ENCODE measurements around the gene ASB12. TPM values are rescaled to one million over a fixed set of nuclear protein-coding genes. Genes with fewer than 3 reads are reported as not detected.
A peak's percentile ranks its signal among the peaks of the same experiment; 100 is the strongest.

The ASB12 gene
- total and polyA plus RNA-seq, 2 experiments from 2014 or later = 0.24 to 1.1 TPM

DNA sequence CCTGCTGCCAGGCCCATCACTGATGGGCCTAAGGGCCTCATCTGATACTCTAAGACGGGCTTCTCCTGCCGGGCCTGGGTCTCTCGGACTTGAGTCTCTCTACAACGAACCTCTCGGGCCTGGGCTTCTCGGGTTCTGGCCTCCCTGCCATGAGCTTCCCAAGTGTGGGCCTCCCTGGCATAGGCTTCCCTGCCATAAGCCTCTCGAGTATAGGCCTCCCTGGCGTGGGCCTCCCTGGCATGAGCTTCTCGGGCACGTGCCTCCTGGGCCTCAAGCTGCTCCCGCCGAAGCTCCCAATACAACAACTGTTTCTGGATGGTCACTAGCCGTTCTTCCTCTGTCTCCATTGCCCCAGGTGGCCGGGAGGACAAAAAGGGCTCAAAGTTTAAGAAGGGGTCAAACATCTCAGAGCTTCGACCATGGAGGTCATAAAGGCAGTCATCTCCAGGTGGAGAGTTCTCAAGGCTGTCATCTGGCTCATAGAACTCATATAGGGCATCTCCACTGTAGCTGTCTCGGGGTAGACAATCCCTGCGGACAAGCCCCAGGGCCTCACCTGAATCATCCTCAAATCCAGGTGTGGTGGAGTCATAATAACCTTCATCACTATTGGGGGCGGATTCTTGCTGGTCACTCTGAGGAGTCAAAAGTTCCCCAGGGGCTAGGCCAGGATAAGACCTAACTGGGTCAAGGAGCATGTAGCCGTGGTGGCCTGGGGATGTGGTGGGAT is 39.0 kb downstream of the ASB12 start:
- Histone ChIP-seq H3K4me3 (no peak overlapping the region), H3K27me3 (no peaks in the 10 kb centered on the region), H3K4me1 (ENCODE audit: low read depth) (no peaks in the 10 kb centered on the region), H3K9me3 (ENCODE audit: low read depth) (no peaks in the 10 kb centered on the region), H3K36me3 (no peaks in the 10 kb centered on the region), H3K27ac (no peak overlapping the region)
- TF ChIP-seq, protein P1, sequence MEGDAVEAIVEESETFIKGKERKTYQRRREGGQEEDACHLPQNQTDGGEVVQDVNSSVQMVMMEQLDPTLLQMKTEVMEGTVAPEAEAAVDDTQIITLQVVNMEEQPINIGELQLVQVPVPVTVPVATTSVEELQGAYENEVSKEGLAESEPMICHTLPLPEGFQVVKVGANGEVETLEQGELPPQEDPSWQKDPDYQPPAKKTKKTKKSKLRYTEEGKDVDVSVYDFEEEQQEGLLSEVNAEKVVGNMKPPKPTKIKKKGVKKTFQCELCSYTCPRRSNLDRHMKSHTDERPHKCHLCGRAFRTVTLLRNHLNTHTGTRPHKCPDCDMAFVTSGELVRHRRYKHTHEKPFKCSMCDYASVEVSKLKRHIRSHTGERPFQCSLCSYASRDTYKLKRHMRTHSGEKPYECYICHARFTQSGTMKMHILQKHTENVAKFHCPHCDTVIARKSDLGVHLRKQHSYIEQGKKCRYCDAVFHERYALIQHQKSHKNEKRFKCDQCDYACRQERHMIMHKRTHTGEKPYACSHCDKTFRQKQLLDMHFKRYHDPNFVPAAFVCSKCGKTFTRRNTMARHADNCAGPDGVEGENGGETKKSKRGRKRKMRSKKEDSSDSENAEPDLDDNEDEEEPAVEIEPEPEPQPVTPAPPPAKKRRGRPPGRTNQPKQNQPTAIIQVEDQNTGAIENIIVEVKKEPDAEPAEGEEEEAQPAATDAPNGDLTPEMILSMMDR (IDR thresholded peaks at IDR 0.05; ENCODE audit: low read depth, low read length) = no peak
- DNase-seq (ENCODE audit: low read depth in 1 of 2, low spot score in 1 of 2) = no peak

DNA sequence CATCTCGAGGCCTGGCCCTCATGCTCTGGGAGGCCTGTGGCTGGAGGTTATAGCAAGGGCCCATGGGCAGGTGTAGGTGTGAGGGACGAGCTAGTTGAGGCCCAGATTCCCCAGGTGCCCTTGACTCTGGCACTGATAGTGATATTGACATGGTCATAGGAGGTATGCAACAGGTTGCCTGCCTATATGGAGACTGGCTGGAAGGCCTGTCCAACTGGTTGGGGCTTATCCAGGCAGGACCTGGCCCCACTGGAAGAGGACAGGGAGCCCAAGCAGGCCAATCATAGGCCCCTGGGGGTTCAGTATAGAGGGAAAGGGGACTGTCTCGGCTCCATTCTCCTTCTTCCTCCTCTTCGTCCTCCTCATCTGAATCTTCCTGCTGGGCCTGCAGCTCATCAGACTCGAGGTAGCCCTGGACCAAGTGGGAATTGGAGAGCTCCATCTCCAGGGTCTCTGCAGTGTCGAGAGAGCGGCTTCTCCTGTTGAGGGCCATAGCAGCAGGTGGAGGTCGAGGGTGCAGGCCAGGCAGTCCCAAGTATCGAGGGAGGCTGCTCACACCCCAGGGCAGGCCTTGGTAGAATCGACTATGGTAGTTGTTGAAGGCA is 40.2 kb downstream of the ASB12 start:
- H3K4me3 ChIP-seq = no peak overlapping the region
- no peak for DNase-seq (ENCODE audit: low read depth in 1 of 2, low spot score in 1 of 2)
- TF ChIP-seq, protein P1 (IDR thresholded peaks at IDR 0.05; ENCODE audit: low read depth, low read length) = no peak

GRCh38 chrX:64188901-64189300 is 41.5 kb downstream of the ASB12 start:
- Histone ChIP-seq H3K27me3 (no peaks in the 10 kb centered on the region), H3K4me3 (no peak overlapping the region), H3K4me1 (ENCODE audit: low read depth) (peaks cover 2% of the 10 kb centered on the region), H3K27ac (no peak overlapping the region), H3K36me3 (no peaks in the 10 kb centered on the region), H3K9me3 (ENCODE audit: low read depth) (no peaks in the 10 kb centered on the region)
- TF ChIP-seq, protein P1 (IDR thresholded peaks at IDR 0.05; ENCODE audit: low read depth, low read length) = no peak
- DNase-seq (ENCODE audit: low read depth in 1 of 2, low spot score in 1 of 2) = no peak

More for the DNA sequence above, 40.2 kb downstream of the ASB12 start:
- H3K4me1 ChIP-seq (ENCODE audit: low read depth) = no peaks in the 10 kb centered on the region
- no peaks in the 10 kb centered on the region for H3K27me3 ChIP-seq
- H3K27ac ChIP-seq = no peak overlapping the region
- no peaks in the 10 kb centered on the region for H3K9me3 ChIP-seq (ENCODE audit: low read depth)
- H3K36me3 ChIP-seq = no peaks in the 10 kb centered on the region

DNA sequence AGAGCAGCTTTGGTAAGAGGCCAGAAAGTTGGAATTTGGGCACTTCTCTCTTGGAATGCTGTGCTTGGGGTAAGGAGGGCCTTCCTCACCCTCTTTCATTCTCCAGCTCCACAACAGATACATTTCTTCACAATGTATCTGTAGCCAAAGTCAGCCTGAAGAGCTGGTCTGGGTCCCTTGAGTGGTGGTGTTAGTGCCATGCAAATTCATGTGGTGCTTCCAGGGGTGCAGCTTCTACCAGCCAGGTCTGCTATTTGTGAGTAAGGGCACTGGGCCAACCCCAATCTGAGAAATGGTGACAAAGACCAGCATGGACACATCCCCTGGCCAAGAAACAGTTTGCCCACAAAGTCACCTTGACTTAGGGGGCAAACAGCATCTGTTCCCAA is 42.7 kb downstream of the ASB12 start:
- no peak for DNase-seq (ENCODE audit: low read depth in 1 of 2, low spot score in 1 of 2)
- Histone ChIP-seq H3K4me1 (ENCODE audit: low read depth) (peaks cover 3% of the 10 kb centered on the region), H3K4me3 (no peak overlapping the region), H3K27ac (no peak overlapping the region), H3K9me3 (ENCODE audit: low read depth) (no peaks in the 10 kb centered on the region), H3K27me3 (no peaks in the 10 kb centered on the region), H3K36me3 (no peaks in the 10 kb centered on the region)
- TF ChIP-seq, protein P1 (IDR thresholded peaks at IDR 0.05; ENCODE audit: low read depth, low read length) = no peak

GRCh38 chrX:64186974-64187761 is 43.2 kb downstream of the ASB12 start:
- H3K9me3 ChIP-seq (ENCODE audit: low read depth) = no peaks in the 10 kb centered on the region
- no peaks in the 10 kb centered on the region for H3K27me3 ChIP-seq
- TF ChIP-seq, protein P1 (IDR thresholded peaks at IDR 0.05; ENCODE audit: low read depth, low read length) = no peak
- H3K4me3 ChIP-seq = no peak overlapping the region
- H3K27ac ChIP-seq = no peak overlapping the region
- DNase-seq (ENCODE audit: low read depth in 1 of 2, low spot score in 1 of 2) = peak in 1 of 2 donors; percentile 56
- H3K36me3 ChIP-seq = no peaks in the 10 kb centered on the region
- H3K4me1 ChIP-seq (ENCODE audit: low read depth) = peaks cover 5% of the 10 kb centered on the region

Measured in cardiac muscle cell (in vitro differentiated cells and primary cell).